ENCODE measurements around the gene EZR. TPM values are rescaled to one million over a fixed set of nuclear protein-coding genes. Genes with fewer than 3 reads are reported as not detected.

The EZR gene
- total and polyA plus RNA-seq, 9 of the 15 experiments (the other 6 are each of a cell fraction or from before 2014, with no cell fraction given) = 36.5 to 162 (median 104) TPM

DNA sequence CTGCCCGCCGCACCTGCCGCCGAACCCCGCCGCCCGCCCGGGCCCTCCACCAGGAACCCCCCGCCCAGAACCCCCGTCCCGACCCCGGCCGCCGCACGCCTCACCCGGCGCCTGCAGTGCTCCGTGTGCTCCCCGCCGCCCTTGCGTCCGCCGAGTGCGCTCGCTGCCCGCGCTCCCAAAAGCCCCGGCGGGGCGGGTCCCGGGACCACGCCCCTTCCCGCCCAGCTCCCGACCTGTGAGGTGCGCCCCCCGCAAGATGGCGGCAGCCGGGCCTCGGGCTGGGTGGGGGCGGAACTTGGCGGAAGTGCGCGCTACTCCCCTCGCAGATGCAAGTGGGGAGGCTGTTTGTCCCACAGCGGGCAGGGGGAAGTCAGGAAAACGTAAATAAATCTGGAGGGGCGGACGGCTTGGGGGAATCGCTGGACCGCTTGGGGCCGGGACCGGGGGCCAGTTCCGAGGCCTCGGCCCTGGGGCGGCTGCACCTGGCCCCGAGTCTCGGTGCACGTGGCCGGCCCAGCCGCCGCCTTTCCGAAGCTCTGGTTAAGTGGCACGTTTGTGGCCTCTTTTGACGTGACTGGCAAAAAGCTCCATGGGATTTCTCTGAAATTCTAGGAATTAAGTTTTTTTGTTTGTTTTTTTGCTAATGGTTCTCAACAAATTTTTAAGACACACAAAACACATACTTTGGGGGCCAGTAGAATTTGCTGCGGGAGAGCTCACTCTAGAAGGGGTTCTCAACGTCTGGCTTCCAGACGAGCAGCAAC, at the start of gene EZR (continued):
- TF ChIP-seq HMGN3 (IDR thresholded peaks at IDR 0.05; ENCODE audit: borderline replicate concordance, extremely low read depth, insufficient read length, low read depth, low read length) (peak; percentile 98), KLF10 (CRISPR knock-in tag; IDR thresholded peaks at IDR 0.05) (0 out of 2 replicates have a peak, but pooled peaks have one; percentile 73), MTA2 (IDR thresholded peaks at IDR 0.05; ENCODE audit: low read depth) (no peak), NR2C2 (CRISPR knock-in tag; IDR thresholded peaks at IDR 0.05) (no peak), NR2C2 (tag; IDR thresholded peaks at IDR 0.05) (peak; percentile 65), KAT7 (CRISPR knock-in tag; IDR thresholded peaks at IDR 0.05; ENCODE audit: borderline replicate concordance) (peak; percentile 97), ERF (CRISPR knock-in tag; IDR thresholded peaks at IDR 0.05) (peak; percentile 89), MBD2 (IDR thresholded peaks at IDR 0.05; ENCODE audit: borderline replicate concordance, low read depth) (peak; percentile 59; the same call in 1 of the 2 replicates), HNRNPL (IDR thresholded peaks at IDR 0.05; ENCODE audit: low read depth, low read length) (peak; percentile 75; the same call in 1 of the 2 replicates), SIN3B (IDR thresholded peaks at IDR 0.05; ENCODE audit: low read depth) (no peak)
- TF ChIP-seq, protein P1, sequence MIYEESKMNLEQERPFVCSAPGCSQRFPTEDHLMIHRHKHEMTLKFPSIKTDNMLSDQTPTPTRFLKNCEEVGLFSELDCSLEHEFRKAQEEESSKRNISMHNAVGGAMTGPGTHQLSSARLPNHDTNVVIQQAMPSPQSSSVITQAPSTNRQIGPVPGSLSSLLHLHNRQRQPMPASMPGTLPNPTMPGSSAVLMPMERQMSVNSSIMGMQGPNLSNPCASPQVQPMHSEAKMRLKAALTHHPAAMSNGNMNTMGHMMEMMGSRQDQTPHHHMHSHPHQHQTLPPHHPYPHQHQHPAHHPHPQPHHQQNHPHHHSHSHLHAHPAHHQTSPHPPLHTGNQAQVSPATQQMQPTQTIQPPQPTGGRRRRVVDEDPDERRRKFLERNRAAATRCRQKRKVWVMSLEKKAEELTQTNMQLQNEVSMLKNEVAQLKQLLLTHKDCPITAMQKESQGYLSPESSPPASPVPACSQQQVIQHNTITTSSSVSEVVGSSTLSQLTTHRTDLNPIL (CRISPR knock-in tag; IDR thresholded peaks at IDR 0.05) = peak; percentile 67; the same call in 1 of the 2 replicates
- TF ChIP-seq, protein P2, sequence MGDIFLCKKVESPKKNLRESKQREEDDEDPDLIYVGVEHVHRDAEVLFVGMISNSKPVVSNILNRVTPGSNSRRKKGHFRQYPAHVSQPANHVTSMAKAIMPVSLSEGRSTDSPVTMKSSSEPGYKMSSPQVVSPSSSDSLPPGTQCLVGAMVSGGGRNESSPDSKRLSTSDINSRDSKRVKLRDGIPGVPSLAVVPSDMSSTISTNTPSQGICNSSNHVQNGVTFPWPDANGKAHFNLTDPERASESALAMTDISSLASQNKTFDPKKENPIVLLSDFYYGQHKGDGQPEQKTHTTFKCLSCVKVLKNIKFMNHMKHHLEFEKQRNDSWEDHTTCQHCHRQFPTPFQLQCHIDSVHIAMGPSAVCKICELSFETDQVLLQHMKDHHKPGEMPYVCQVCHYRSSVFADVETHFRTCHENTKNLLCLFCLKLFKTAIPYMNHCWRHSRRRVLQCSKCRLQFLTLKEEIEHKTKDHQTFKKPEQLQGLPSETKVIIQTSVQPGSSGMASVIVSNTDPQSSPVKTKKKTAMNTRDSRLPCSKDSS (IDR thresholded peaks at IDR 0.05; ENCODE audit: low read depth, partially characterized antibody) = no peak
- TF ChIP-seq, protein P3, sequence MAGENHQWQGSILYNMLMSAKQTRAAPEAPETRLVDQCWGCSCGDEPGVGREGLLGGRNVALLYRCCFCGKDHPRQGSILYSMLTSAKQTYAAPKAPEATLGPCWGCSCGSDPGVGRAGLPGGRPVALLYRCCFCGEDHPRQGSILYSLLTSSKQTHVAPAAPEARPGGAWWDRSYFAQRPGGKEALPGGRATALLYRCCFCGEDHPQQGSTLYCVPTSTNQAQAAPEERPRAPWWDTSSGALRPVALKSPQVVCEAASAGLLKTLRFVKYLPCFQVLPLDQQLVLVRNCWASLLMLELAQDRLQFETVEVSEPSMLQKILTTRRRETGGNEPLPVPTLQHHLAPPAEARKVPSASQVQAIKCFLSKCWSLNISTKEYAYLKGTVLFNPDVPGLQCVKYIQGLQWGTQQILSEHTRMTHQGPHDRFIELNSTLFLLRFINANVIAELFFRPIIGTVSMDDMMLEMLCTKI (IDR thresholded peaks at IDR 0.05; ENCODE audit: partially characterized antibody) = no peak
- TF ChIP-seq, protein P4, sequence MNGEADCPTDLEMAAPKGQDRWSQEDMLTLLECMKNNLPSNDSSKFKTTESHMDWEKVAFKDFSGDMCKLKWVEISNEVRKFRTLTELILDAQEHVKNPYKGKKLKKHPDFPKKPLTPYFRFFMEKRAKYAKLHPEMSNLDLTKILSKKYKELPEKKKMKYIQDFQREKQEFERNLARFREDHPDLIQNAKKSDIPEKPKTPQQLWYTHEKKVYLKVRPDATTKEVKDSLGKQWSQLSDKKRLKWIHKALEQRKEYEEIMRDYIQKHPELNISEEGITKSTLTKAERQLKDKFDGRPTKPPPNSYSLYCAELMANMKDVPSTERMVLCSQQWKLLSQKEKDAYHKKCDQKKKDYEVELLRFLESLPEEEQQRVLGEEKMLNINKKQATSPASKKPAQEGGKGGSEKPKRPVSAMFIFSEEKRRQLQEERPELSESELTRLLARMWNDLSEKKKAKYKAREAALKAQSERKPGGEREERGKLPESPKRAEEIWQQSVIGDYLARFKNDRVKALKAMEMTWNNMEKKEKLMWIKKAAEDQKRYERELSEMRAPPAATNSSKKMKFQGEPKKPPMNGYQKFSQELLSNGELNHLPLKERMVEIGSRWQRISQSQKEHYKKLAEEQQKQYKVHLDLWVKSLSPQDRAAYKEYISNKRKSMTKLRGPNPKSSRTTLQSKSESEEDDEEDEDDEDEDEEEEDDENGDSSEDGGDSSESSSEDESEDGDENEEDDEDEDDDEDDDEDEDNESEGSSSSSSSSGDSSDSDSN (IDR thresholded peaks at IDR 0.05; ENCODE audit: borderline replicate concordance in 1 of 2, low read depth in 2 of 2, low read length in 2 of 2) = 0 out of 4 replicates have a peak, but pooled peaks have one; percentile 1 to 22
- TF ChIP-seq, protein P5, sequence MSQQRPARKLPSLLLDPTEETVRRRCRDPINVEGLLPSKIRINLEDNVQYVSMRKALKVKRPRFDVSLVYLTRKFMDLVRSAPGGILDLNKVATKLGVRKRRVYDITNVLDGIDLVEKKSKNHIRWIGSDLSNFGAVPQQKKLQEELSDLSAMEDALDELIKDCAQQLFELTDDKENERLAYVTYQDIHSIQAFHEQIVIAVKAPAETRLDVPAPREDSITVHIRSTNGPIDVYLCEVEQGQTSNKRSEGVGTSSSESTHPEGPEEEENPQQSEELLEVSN (IDR thresholded peaks at IDR 0.05; ENCODE audit: borderline replicate concordance in 1 of 2, extremely low read depth in 1 of 2, insufficient read depth in 1 of 2, insufficient read length in 1 of 2, low read depth in 1 of 2, low read length in 1 of 2, poor library complexity in 1 of 2, severe bottlenecking in 1 of 2) = peak; percentile 94
- TF ChIP-seq, protein P6, sequence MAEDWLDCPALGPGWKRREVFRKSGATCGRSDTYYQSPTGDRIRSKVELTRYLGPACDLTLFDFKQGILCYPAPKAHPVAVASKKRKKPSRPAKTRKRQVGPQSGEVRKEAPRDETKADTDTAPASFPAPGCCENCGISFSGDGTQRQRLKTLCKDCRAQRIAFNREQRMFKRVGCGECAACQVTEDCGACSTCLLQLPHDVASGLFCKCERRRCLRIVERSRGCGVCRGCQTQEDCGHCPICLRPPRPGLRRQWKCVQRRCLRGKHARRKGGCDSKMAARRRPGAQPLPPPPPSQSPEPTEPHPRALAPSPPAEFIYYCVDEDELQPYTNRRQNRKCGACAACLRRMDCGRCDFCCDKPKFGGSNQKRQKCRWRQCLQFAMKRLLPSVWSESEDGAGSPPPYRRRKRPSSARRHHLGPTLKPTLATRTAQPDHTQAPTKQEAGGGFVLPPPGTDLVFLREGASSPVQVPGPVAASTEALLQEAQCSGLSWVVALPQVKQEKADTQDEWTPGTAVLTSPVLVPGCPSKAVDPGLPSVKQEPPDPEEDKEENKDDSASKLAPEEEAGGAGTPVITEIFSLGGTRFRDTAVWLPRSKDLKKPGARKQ (CRISPR knock-in tag; IDR thresholded peaks at IDR 0.05) = peak; percentile 85
